SK-N-SH treated with all-trans-retinoic acid at 6 μM for 48 hours (cell line): ENCODE data around the gene RSBN1.

Experiments used
- ATAC-seq: fragments of 200-7000 bp; cut with Tn5 transposase; 3 replicates; pipeline ENCODE4 v1.9.1; 2020; ENCODE audit warnings: mild to moderate bottlenecking, moderate library complexity
- ARNTL ChIP-seq: fragments of 450-650 bp; formaldehyde crosslinking; IDR thresholded peaks from 2 replicates; pipeline ENCODE4 v1.5.0; 2020; ENCODE audit warnings: low read depth, mild to moderate bottlenecking, moderate library complexity, borderline replicate concordance
- BACH2 ChIP-seq: fragments of 250-450 bp; sonication (Bioruptor Pico); IDR thresholded peaks from 2 replicates; pipeline ENCODE4 v1.9.0; 2021; ENCODE audit warnings: mild to moderate bottlenecking, borderline replicate concordance
- CREB5 ChIP-seq: fragments of 250-450 bp; sonication (Bioruptor Pico); IDR thresholded peaks from 2 replicates; pipeline ENCODE4 v1.5.1; 2020; ENCODE audit warnings: low read depth, mild to moderate bottlenecking, moderate library complexity
- CSDC2 ChIP-seq: fragments of 250-450 bp; sonication (Bioruptor Pico); IDR thresholded peaks from 2 replicates; pipeline ENCODE4 v1.5.0; 2020; ENCODE audit warnings: mild to moderate bottlenecking, moderate library complexity
- ESRRG ChIP-seq: fragments of 250-450 bp; sonication (Bioruptor Pico); IDR thresholded peaks from 2 replicates; pipeline ENCODE4 v1.6.1; 2021; ENCODE audit warnings: mild to moderate bottlenecking
- GLIS3 ChIP-seq: fragments of 250-450 bp; sonication (Bioruptor Pico); IDR thresholded peaks from 2 replicates; pipeline ENCODE4 v1.5.0; 2020; ENCODE audit warnings: mild to moderate bottlenecking, moderate library complexity
- ISL1 ChIP-seq: fragments of 250-450 bp; sonication (Bioruptor Pico); IDR thresholded peaks from 2 replicates; pipeline ENCODE4 v2.1.2; 2022; ENCODE audit warnings: mild to moderate bottlenecking, moderate library complexity
- OSR1 ChIP-seq: fragments of 250-450 bp; sonication (Bioruptor Pico); IDR thresholded peaks from 2 replicates; pipeline ENCODE4 v1.8.0; 2022; ENCODE audit warnings: moderate library complexity, mild to moderate bottlenecking, inconsistent platforms
- PATZ1 ChIP-seq: fragments of 250-450 bp; sonication (Bioruptor Pico); IDR thresholded peaks from 2 replicates; pipeline ENCODE4 v1.8.0; 2020; ENCODE audit warnings: mild to moderate bottlenecking, moderate library complexity, borderline replicate concordance
- PPARA ChIP-seq: fragments of 250-450 bp; sonication (Bioruptor Pico); IDR thresholded peaks from 2 replicates; pipeline ENCODE4 v1.5.0; 2020; ENCODE audit warnings: mild to moderate bottlenecking, borderline replicate concordance
- RARB ChIP-seq: fragments of 250-450 bp; sonication (Bioruptor Pico); IDR thresholded peaks from 2 replicates; pipeline ENCODE4 v1.8.0; 2021; ENCODE audit warnings: mild to moderate bottlenecking, moderate library complexity
- SNAI2 ChIP-seq: fragments of 250-450 bp; sonication (Bioruptor Pico); IDR thresholded peaks from 2 replicates; pipeline ENCODE4 v1.5.0; 2020; ENCODE audit warnings: mild to moderate bottlenecking, moderate library complexity
- TCF4 ChIP-seq: fragments of 250-450 bp; sonication (Bioruptor Pico); IDR thresholded peaks from 2 replicates; pipeline ENCODE4 v1.8.0; 2021; ENCODE audit warnings: mild to moderate bottlenecking, moderate library complexity, borderline replicate concordance
- TOX ChIP-seq: fragments of 250-450 bp; sonication (Bioruptor Pico); IDR thresholded peaks from 2 replicates; pipeline ENCODE4 v1.8.0; 2021; ENCODE audit warnings: mild to moderate bottlenecking, moderate library complexity, borderline replicate concordance
- TSHZ2 ChIP-seq: fragments of 250-450 bp; sonication (Bioruptor Pico); IDR thresholded peaks from 2 replicates; pipeline ENCODE4 v1.5.0; 2020; ENCODE audit warnings: mild to moderate bottlenecking, moderate library complexity
- ZC3H10 ChIP-seq: fragments of 250-450 bp; sonication (Bioruptor Pico); IDR thresholded peaks from 2 replicates; pipeline ENCODE4 v1.5.1; 2021; ENCODE audit warnings: mild to moderate bottlenecking, moderate library complexity
- ZFP3 ChIP-seq: fragments of 250-450 bp; sonication (Bioruptor Pico); IDR thresholded peaks from 2 replicates; pipeline ENCODE4 v1.5.0; 2020; ENCODE audit warnings: mild to moderate bottlenecking, moderate library complexity
- ZFP30 ChIP-seq: fragments of 450-650 bp; formaldehyde crosslinking; IDR thresholded peaks from 2 replicates; pipeline ENCODE4 v1.5.0; 2022; ENCODE audit warnings: mild to moderate bottlenecking, moderate library complexity
- ZNF565 ChIP-seq: fragments of 450-650 bp; formaldehyde crosslinking; conservative IDR thresholded peaks from 2 replicates; pipeline ENCODE4 v1.5.0; 2020; ENCODE audit warnings: low read depth, mild to moderate bottlenecking, moderate library complexity
- ZNF70 ChIP-seq: fragments of 450-650 bp; formaldehyde crosslinking; IDR thresholded peaks from 2 replicates; pipeline ENCODE4 v1.5.0; 2020; ENCODE audit warnings: mild to moderate bottlenecking, moderate library complexity
- ZNF8 ChIP-seq: fragments of 450-650 bp; formaldehyde crosslinking; IDR thresholded peaks from 2 replicates; pipeline ENCODE4 v1.5.0; 2020; ENCODE audit warnings: mild to moderate bottlenecking, moderate library complexity
- TF ChIP-seq, protein P1 (sequence below): fragments of 250-450 bp; sonication (Bioruptor Pico); IDR thresholded peaks from 2 replicates; pipeline ENCODE4 v1.5.1; 2021; ENCODE audit warnings: mild to moderate bottlenecking, moderate library complexity

Gene RSBN1

DNA sequence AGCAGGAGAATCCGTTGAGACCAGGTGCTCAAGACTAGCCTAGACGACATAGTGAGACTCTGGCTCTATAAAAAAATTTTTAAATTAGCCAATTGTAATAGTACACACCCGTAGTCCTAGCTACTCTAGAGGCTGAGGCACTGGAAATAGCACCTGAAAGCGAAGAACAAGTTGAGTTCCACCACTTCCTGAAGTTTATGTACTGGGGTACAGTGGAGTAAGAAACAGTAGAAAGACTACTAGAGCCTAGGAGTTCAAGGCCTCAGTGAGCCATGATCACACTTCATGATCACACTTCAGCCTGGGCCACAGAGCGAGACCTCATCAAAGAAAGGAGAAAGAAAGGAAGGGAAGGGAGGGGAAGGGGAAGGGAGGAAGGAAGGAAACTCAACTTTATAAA lies 19.8 kb downstream of the RSBN1 start:
- TF ChIP-seq BACH2 (CRISPR knock-in tag) = no peak
- TF ChIP-seq ZC3H10 (CRISPR knock-in tag) = no peak
- TF ChIP-seq GLIS3 = no peak
- no peak for TF ChIP-seq TOX (CRISPR knock-in tag)
- no peak for TF ChIP-seq ZNF8 (CRISPR knock-in tag)
- TF ChIP-seq CREB5 = no peak
- no peak for TF ChIP-seq PPARA (CRISPR knock-in tag)
- TF ChIP-seq ZFP3 (CRISPR knock-in tag) = no peak
- TF ChIP-seq SNAI2 = no peak
- TF ChIP-seq TCF4 (CRISPR knock-in tag) = no peak
- TF ChIP-seq ZNF70 (CRISPR knock-in tag) = no peak
- no peak for TF ChIP-seq CSDC2
- TF ChIP-seq ESRRG = no peak
- TF ChIP-seq ZFP30 (CRISPR knock-in tag) = no peak
- no peak for TF ChIP-seq PATZ1 (CRISPR knock-in tag)
- no peak for TF ChIP-seq RARB (CRISPR knock-in tag)
- no peak for TF ChIP-seq OSR1 (CRISPR knock-in tag)
- no peak for TF ChIP-seq ARNTL
- no peak for TF ChIP-seq TSHZ2 (CRISPR knock-in tag)
- ATAC-seq = no peak

DNA sequence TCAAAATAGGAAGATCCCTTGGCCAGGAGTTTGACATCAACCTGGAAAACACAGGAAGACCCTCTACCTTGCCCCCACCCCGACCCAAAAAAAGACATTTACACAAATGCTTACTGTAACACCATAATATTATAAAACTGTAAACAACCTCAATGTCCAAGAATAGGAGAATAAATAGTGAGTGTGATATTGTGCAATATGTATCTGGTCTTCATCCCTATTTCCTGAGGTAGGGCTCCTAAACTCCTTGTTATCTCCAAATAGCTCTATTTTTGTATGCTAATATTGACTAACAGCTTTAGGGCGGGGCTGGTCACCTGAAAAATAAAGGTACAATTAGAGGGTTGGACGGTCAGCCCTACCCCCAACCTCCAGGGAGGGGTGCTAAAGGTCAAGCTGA lies 23.5 kb downstream of the RSBN1 start:
- no peak for ATAC-seq

More for the DNA sequence above, 23.5 kb downstream of the RSBN1 start:
- TF ChIP-seq ZNF565 (no peak), ZFP3 (CRISPR knock-in tag) (no peak), PATZ1 (CRISPR knock-in tag) (no peak), ZC3H10 (CRISPR knock-in tag) (no peak), BACH2 (CRISPR knock-in tag) (no peak), ZFP30 (CRISPR knock-in tag) (no peak), GLIS3 (no peak), OSR1 (CRISPR knock-in tag) (no peak), PPARA (CRISPR knock-in tag) (no peak), ISL1 (CRISPR knock-in tag) (no peak), ZNF70 (CRISPR knock-in tag) (no peak), CSDC2 (no peak), ARNTL (no peak), CREB5 (no peak), ZNF8 (CRISPR knock-in tag) (no peak), RARB (CRISPR knock-in tag) (no peak), ESRRG (no peak)
- TF ChIP-seq, protein P1, sequence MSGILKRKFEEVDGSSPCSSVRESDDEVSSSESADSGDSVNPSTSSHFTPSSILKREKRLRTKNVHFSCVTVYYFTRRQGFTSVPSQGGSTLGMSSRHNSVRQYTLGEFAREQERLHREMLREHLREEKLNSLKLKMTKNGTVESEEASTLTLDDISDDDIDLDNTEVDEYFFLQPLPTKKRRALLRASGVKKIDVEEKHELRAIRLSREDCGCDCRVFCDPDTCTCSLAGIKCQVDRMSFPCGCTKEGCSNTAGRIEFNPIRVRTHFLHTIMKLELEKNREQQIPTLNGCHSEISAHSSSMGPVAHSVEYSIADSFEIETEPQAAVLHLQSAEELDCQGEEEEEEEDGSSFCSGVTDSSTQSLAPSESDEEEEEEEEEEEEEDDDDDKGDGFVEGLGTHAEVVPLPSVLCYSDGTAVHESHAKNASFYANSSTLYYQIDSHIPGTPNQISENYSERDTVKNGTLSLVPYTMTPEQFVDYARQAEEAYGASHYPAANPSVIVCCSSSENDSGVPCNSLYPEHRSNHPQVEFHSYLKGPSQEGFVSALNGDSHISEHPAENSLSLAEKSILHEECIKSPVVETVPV (CRISPR knock-in tag) = no peak
